Loucy (cell line): ENCODE data around the gene TSHZ2.

Experiments
- H2AFZ ChIP-seq: fragments of 200-600 bp; sonication (generic); 2 replicates; pipeline ENCODE4 v1.6.0; 2016; ENCODE audit warnings: antibody characterized with exemption, mild to moderate bottlenecking, low read length, moderate library complexity
- H3F3A ChIP-seq: fragments of 200-600 bp; 2 replicates; pipeline ENCODE4 v1.6.0; 2016; ENCODE audit warnings: antibody characterized with exemption, low read depth, mild to moderate bottlenecking
- H3K27me3 ChIP-seq: fragments of 200-600 bp; sonication (generic); 2 replicates; pipeline ENCODE4 v1.6.1; 2014; ENCODE audit warnings: low read length, mild to moderate bottlenecking; ENCODE audit not compliant: insufficient read depth, poor library complexity, severe bottlenecking
- H3K36me3 ChIP-seq: fragments of 200-600 bp; sonication (generic); 2 replicates; pipeline ENCODE4 v1.6.1; 2016; ENCODE audit warnings: low read length; ENCODE audit not compliant: insufficient read depth
- H3K4me1 ChIP-seq: fragments of 200-600 bp; sonication (generic); 2 replicates; pipeline ENCODE4 v1.5.1; 2014; ENCODE audit warnings: low read length, mild to moderate bottlenecking; ENCODE audit not compliant: insufficient read depth, poor library complexity, severe bottlenecking
- H3K4me2 ChIP-seq: fragments of 200-600 bp; sonication (generic); 2 replicates; pipeline ENCODE4 v1.6.0; 2014; ENCODE audit warnings: antibody characterized with exemption, low read length, low read depth, mild to moderate bottlenecking; ENCODE audit not compliant: poor library complexity, severe bottlenecking
- H3K4me3 ChIP-seq: fragments of 200-600 bp; sonication (generic); 2 replicates; pipeline ENCODE4 v1.5.1; 2014; ENCODE audit warnings: low read length, mild to moderate bottlenecking, mixed read lengths; ENCODE audit not compliant: poor library complexity, severe bottlenecking
- H3K79me2 ChIP-seq: fragments of 200-600 bp; sonication (generic); 2 replicates; pipeline ENCODE4 v1.6.1; 2014; ENCODE audit warnings: low read length; ENCODE audit not compliant: insufficient read depth
- H3K9ac ChIP-seq: fragments of 200-600 bp; sonication (generic); 2 replicates; pipeline ENCODE4 v1.6.0; 2014; ENCODE audit warnings: mild to moderate bottlenecking, low read depth, low read length, moderate library complexity; ENCODE audit not compliant: poor library complexity, severe bottlenecking
- H3K9me2 ChIP-seq: fragments of 200-600 bp; sonication (generic); replicated peaks from 2 replicates; pipeline ENCODE4 v1.6.1; 2016; ENCODE audit warnings: low read depth, low read length, mixed read lengths
- H3K9me3 ChIP-seq: fragments of 200-600 bp; sonication (generic); 2 replicates; pipeline ENCODE4 v1.6.1; 2014; ENCODE audit warnings: mild to moderate bottlenecking, antibody characterized with exemption, low read length, low read depth; ENCODE audit not compliant: insufficient read depth
- H4K20me1 ChIP-seq: fragments of 200-600 bp; sonication (generic); 2 replicates; pipeline ENCODE4 v1.6.0; 2014; ENCODE audit warnings: antibody characterized with exemption, low read length, mild to moderate bottlenecking; ENCODE audit not compliant: insufficient read depth, poor library complexity, severe bottlenecking
- CTCF ChIP-seq: fragments of 200-600 bp; sonication (generic); conservative IDR thresholded peaks from 2 replicates; pipeline ENCODE4 v1.5.1; 2014; ENCODE audit warnings: mild to moderate bottlenecking, antibody characterized with exemption, low read length
- EZH2phosphoT487 ChIP-seq: fragments of 200-600 bp; IDR thresholded peaks from 2 replicates; pipeline ENCODE4 v1.6.1; 2018; ENCODE audit warnings: antibody characterized with exemption, mild to moderate bottlenecking, moderate library complexity, borderline replicate concordance

TSHZ2 gene

GRCh38 chr20:53017206-53017605, 45.0 kb downstream of the TSHZ2 start:
- H4K20me1 ChIP-seq = no peaks in the 10 kb centered on the region
- H3K4me2 ChIP-seq = no peak overlapping the region
- H3K36me3 ChIP-seq = no peaks in the 10 kb centered on the region
- H3K79me2 ChIP-seq = no peaks in the 10 kb centered on the region
- TF ChIP-seq EZH2phosphoT487 (no peak), CTCF (no peak)
- no peaks in the 10 kb centered on the region for H3F3A ChIP-seq
- H3K9ac ChIP-seq = no peak overlapping the region
- no peaks in the 10 kb centered on the region for H3K27me3 ChIP-seq
- H3K4me1 ChIP-seq = no peaks in the 10 kb centered on the region
- no peaks in the 10 kb centered on the region for H3K9me2 ChIP-seq
- H3K9me3 ChIP-seq = no peaks in the 10 kb centered on the region
- H2AFZ ChIP-seq = no peak overlapping the region
- H3K4me3 ChIP-seq = no peak overlapping the region

GRCh38 chr20:53019464-53019863, 47.3 kb downstream of the TSHZ2 start:
- H3K9me3 ChIP-seq = no peaks in the 10 kb centered on the region
- no peaks in the 10 kb centered on the region for H3K79me2 ChIP-seq
- H3K27me3 ChIP-seq = no peaks in the 10 kb centered on the region
- no peaks in the 10 kb centered on the region for H3K36me3 ChIP-seq
- TF ChIP-seq CTCF (no peak), EZH2phosphoT487 (no peak)
- no peak overlapping the region for H3K4me2 ChIP-seq
- H3K4me1 ChIP-seq = no peaks in the 10 kb centered on the region
- H3K4me3 ChIP-seq = no peak overlapping the region
- no peaks in the 10 kb centered on the region for H4K20me1 ChIP-seq
- H3F3A ChIP-seq = no peaks in the 10 kb centered on the region
- H3K9me2 ChIP-seq = no peaks in the 10 kb centered on the region
- H3K9ac ChIP-seq = no peak overlapping the region
- H2AFZ ChIP-seq = no peak overlapping the region

DNA sequence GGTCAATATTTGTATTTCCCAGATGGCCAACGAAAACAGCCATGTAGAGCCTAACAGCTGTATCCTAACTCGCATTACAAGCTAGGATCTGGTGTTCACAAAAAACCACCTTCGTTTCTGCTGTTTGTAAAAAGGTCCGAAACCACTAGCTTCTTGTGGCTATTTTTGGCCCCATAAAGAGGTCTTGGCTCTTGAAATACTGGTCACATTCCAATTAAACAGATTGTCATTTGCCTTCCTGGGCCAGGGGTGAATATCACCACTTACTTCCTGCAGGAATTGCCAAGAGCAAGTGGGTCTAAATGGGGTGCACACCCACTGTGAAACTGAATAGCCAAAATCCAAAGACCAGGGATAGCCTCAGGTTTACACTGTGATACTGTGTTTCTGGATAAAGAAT, 48.2 kb downstream of the TSHZ2 start:
- Histone ChIP-seq H3K9ac (no peak overlapping the region), H3K4me3 (no peak overlapping the region), H3K4me2 (no peak overlapping the region), H2AFZ (no peak overlapping the region), H3K79me2 (no peaks in the 10 kb centered on the region), H3F3A (no peaks in the 10 kb centered on the region), H3K36me3 (no peaks in the 10 kb centered on the region), H4K20me1 (no peaks in the 10 kb centered on the region), H3K9me3 (no peaks in the 10 kb centered on the region), H3K27me3 (no peaks in the 10 kb centered on the region), H3K4me1 (no peaks in the 10 kb centered on the region), H3K9me2 (no peaks in the 10 kb centered on the region)
- TF ChIP-seq CTCF = no peak
- TF ChIP-seq EZH2phosphoT487 = no peak
